Measurements from ENCODE around the gene COG7.

GRCh38 chr16:23389201-23389600 lies 63.8 kb downstream of the COG7 start:
- TF ChIP-seq POLR2A (IDR thresholded peaks at IDR 0.05) (no peak), CTCF (IDR thresholded peaks at IDR 0.05) (no peak)

Data from heart left ventricle (tissue), 13 donors.